IPS-11a (cell line): ENCODE results near the gene SPSB1.

ENCODE experiments used
- H3K4me3 ChIP-seq: one replicate; pipeline ENCODE4 v1.5.1; 2013; ENCODE audit warnings: low read depth, low read length, control low read depth

SPSB1 gene

GRCh38 chr1:9317591-9318417, 25.1 kb downstream of the SPSB1 start:
- H3K4me3 ChIP-seq = no peak overlapping the region

- H3K4me3 ChIP-seq = no peak overlapping the region
Measured at GRCh38 chr1:9319208-9319788, 26.6 kb downstream of the SPSB1 start.

GRCh38 chr1:9319789-9320519, 27.3 kb downstream of the SPSB1 start:
- H3K4me3 ChIP-seq = no peak overlapping the region

GRCh38 chr1:9320520-9321479, 28.1 kb downstream of the SPSB1 start:
- H3K4me3 ChIP-seq = no peak overlapping the region

- H3K4me3 ChIP-seq = no peak overlapping the region
Measured at GRCh38 chr1:9321480-9321849, 28.8 kb downstream of the SPSB1 start.

- no peak overlapping the region for H3K4me3 ChIP-seq
Measured at GRCh38 chr1:9321986-9322660, 29.4 kb downstream of the SPSB1 start.

GRCh38 chr1:9322661-9323244, 30.1 kb downstream of the SPSB1 start:
- no peak overlapping the region for H3K4me3 ChIP-seq

- H3K4me3 ChIP-seq = no peak overlapping the region
Measured at GRCh38 chr1:9324246-9325096, 31.8 kb downstream of the SPSB1 start.

GRCh38 chr1:9326596-9326995, 33.9 kb downstream of the SPSB1 start:
- no peak overlapping the region for H3K4me3 ChIP-seq

GRCh38 chr1:9328201-9328600, 35.5 kb downstream of the SPSB1 start:
- no peak overlapping the region for H3K4me3 ChIP-seq

- H3K4me3 ChIP-seq = no peak overlapping the region
Measured at GRCh38 chr1:9328715-9329114, 36.0 kb downstream of the SPSB1 start.

- no peak overlapping the region for H3K4me3 ChIP-seq
Measured at GRCh38 chr1:9331016-9331415, 38.3 kb downstream of the SPSB1 start.

- no peak overlapping the region for H3K4me3 ChIP-seq
Measured at GRCh38 chr1:9331558-9332346, 39.1 kb downstream of the SPSB1 start.

GRCh38 chr1:9332513-9333143, 39.9 kb downstream of the SPSB1 start:
- H3K4me3 ChIP-seq = no peak overlapping the region

GRCh38 chr1:9338397-9339246, 45.9 kb downstream of the SPSB1 start:
- no peak overlapping the region for H3K4me3 ChIP-seq

GRCh38 chr1:9340172-9340854, 47.6 kb downstream of the SPSB1 start:
- H3K4me3 ChIP-seq = no peak overlapping the region
